Fibroblast of lung (primary cell): Measurements from ENCODE around the gene ACLY. TPM values are rescaled to one million over a fixed set of nuclear protein-coding genes. Genes with fewer than 3 reads are reported as not detected.

Source experiments
- DNase-seq, 2 donors: peaks; one replicate each; pipeline versions ENCODE4 v3.0.0 to v3.0.0-alpha.2; 2010; ENCODE audit warnings: low read depth in 2 of 2
- H2AFZ ChIP-seq: 2 replicates; pipeline ENCODE4 v1.5.1; 2012; ENCODE audit warnings: low read length, control low read depth, inconsistent platforms
- H3K27ac ChIP-seq: 2 replicates; pipeline ENCODE4 v1.5.1; 2011; ENCODE audit warnings: low read length, control low read depth; ENCODE audit not compliant: insufficient read depth
- H3K27me3 ChIP-seq: 2 replicates; pipeline ENCODE4 v1.5.1; 2011; ENCODE audit warnings: mild to moderate bottlenecking, low read length; ENCODE audit not compliant: control insufficient read depth, insufficient read depth
- H3K36me3 ChIP-seq: 2 replicates; pipeline ENCODE4 v1.5.1; 2011; ENCODE audit warnings: low read length; ENCODE audit not compliant: control insufficient read depth, insufficient read depth
- H3K4me1 ChIP-seq: 2 replicates; pipeline ENCODE4 v1.5.1; 2011; ENCODE audit warnings: low read length; ENCODE audit not compliant: control insufficient read depth, insufficient read depth; ENCODE audit errors: extremely low read depth
- H3K4me2 ChIP-seq: 2 replicates; pipeline ENCODE4 v1.5.1; 2011; ENCODE audit warnings: low read length, control low read depth; ENCODE audit not compliant: insufficient read depth; ENCODE audit errors: extremely low read depth
- H3K4me3 ChIP-seq, 4 experiments: fragments of 200-600 bp in 1 of 4; sonication (generic) in 1 of 4; replicated peaks in 1 of 4; 2 replicates each; pipeline ENCODE4 v1.5.1; 2011 to 2016; ENCODE audit warnings: low read length in 4 of 4, low read depth in 3 of 4, mild to moderate bottlenecking in 3 of 4, control low read depth in 2 of 4, inconsistent platforms in 1 of 4, mixed read lengths in 1 of 4; ENCODE audit not compliant: insufficient read depth in 1 of 4; ENCODE audit errors: control extremely low read depth in 1 of 4
- H3K79me2 ChIP-seq: 2 replicates; pipeline ENCODE4 v1.5.1; 2012; ENCODE audit warnings: mild to moderate bottlenecking, low read length, inconsistent platforms; ENCODE audit not compliant: control insufficient read depth, insufficient read depth
- H3K9ac ChIP-seq: 2 replicates; pipeline ENCODE4 v1.5.1; 2011; ENCODE audit warnings: mild to moderate bottlenecking, low read length, control low read depth; ENCODE audit not compliant: insufficient read depth
- H3K9me3 ChIP-seq: 2 replicates; pipeline ENCODE4 v1.5.1; 2012; ENCODE audit warnings: low read depth, low read length; ENCODE audit not compliant: control insufficient read depth, insufficient read depth
- H4K20me1 ChIP-seq: 2 replicates; pipeline ENCODE4 v1.5.1; 2011; ENCODE audit warnings: low read length; ENCODE audit not compliant: control insufficient read depth, insufficient read depth; ENCODE audit errors: extremely low read depth
- EZH2 ChIP-seq: IDR thresholded peaks from 2 replicates; pipeline ENCODE4 v1.5.1; 2012; ENCODE audit warnings: low read length, control low read depth, mild to moderate bottlenecking; ENCODE audit errors: missing control alignments
- polyA plus RNA-seq, 2 donors: library from polyadenylated mRNA; depleted of rRNA in 1 of 2; stranded (reverse) in 1 of 2; unstranded in 1 of 2; fragments of >200 nt; gene quantifications; 2 replicates each; pipeline ENCODE4 v1.2.1, GENCODE V29; 2011 to 2012; ENCODE audit warnings: missing spikeins in 1 of 2
- total RNA-seq: library from RNA; depleted of rRNA; stranded (reverse); fragments of >200 nt; gene quantifications from 2 replicates; pipeline ENCODE4 v1.2.1, GENCODE V29; 2014
- TF ChIP-seq, protein P1 (sequence below), 2 donors: IDR thresholded peaks in 1 of 2; conservative IDR thresholded peaks in 1 of 2; 1 replicate in 1 of 2; 2 replicates in 1 of 2; pipeline ENCODE4 v1.5.1; 2011 to 2012; ENCODE audit warnings: low read length in 2 of 2, control low read depth in 1 of 2, inconsistent platforms in 1 of 2, low read depth in 1 of 2, mild to moderate bottlenecking in 1 of 2

Gene ACLY
- total and polyA plus RNA-seq, 2 donors (not counting 1 experiment from before 2014, with no cell fraction given), result 225 to 312 TPM

DNA sequence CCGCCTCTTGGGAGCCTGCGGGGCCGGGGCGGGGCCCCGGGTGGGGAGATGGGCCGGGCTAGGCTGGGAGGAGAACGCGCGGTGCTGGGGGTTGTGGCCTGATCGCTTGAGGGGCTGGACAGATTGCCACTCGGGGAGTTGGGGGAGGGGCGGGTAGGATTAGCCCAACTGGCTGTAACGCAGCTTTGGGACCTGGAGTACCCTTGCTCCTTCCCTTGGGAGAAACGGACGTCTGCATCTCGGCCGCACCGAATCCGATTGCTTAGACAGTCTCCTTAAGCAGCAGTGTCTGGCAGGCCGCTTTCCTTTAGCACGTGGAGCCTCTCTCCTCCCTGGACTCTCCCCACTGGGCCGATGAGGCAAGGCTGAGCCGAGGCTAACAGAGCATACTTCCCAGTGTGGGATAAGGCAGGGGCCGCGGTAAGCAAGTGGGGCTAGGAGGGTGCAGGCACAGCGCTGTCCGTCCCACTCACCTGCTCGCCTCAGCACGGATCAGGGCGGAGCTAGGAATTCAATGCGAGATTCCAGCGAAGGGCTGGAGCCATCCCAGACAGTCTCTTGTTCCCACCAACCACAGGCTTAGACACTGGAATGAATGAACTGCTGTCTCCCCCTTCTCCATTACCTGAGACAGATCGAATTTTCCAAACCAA is 540 bp upstream of the ACLY start:
- no peak for DNase-seq
- Histone ChIP-seq H3K79me2 (peaks cover 44% of the 10 kb centered on the region), H3K9me3 (no peaks in the 10 kb centered on the region), H3K27ac (peak overlapping the region; percentile 51), H3K4me1 (peaks cover 23% of the 10 kb centered on the region), H3K27me3 (no peaks in the 10 kb centered on the region), H4K20me1 (no peaks in the 10 kb centered on the region), H3K4me2 (peak overlapping the region; percentile 91), H3K9ac (peak overlapping the region; percentile 20), H3K4me3 (peak overlapping the region; percentile 12 to 35 (median 20)), H2AFZ (peak overlapping the region; percentile 87), H3K36me3 (peaks cover 2% of the 10 kb centered on the region)
- TF ChIP-seq EZH2, result no peak
- TF ChIP-seq, protein P1, sequence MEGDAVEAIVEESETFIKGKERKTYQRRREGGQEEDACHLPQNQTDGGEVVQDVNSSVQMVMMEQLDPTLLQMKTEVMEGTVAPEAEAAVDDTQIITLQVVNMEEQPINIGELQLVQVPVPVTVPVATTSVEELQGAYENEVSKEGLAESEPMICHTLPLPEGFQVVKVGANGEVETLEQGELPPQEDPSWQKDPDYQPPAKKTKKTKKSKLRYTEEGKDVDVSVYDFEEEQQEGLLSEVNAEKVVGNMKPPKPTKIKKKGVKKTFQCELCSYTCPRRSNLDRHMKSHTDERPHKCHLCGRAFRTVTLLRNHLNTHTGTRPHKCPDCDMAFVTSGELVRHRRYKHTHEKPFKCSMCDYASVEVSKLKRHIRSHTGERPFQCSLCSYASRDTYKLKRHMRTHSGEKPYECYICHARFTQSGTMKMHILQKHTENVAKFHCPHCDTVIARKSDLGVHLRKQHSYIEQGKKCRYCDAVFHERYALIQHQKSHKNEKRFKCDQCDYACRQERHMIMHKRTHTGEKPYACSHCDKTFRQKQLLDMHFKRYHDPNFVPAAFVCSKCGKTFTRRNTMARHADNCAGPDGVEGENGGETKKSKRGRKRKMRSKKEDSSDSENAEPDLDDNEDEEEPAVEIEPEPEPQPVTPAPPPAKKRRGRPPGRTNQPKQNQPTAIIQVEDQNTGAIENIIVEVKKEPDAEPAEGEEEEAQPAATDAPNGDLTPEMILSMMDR (conservative IDR thresholded peaks at IDR 0.05 in 1 of 2, IDR thresholded peaks at IDR 0.05 in 1 of 2; ENCODE audit: low read depth in 1 of 2, low read length in 2 of 2), result no peak

DNA sequence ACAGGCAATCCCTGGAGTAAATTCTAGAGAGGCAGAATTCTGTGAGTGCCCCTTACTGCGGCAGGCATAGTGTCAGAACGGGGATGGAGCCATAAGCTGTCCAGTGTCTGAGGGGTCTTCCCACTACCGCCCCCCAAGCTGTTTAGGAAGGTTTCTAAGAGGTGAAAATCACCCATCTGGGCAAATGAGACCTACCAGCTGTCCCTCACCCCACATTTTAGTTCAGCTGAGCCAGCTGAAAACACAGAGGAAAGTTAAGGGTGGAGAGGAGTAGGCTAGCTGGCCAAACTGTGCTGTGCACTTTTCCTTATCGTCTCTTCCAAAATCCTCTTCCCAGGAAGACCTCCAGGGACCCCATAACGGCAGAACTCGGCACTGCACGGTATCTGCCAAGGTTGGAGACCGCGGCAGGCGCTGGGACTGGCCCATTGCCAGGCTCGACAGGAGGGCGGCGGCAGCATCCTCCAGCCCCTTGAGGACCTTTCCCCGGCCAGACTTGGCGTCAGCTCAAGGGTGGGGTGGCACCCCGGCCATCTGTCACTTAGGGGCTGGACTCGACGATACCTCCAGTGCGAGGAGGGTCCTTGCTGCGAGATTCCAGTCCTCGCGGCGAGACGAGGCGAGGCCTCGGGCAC is 955 bp downstream of the ACLY start:
- H3K4me2 ChIP-seq, result peak overlapping the region; percentile 79
- H3K79me2 ChIP-seq, result peaks cover 59% of the 10 kb centered on the region
- no peaks in the 10 kb centered on the region for H3K27me3 ChIP-seq
- peak; percentile 37 to 38 for DNase-seq
- H3K9me3 ChIP-seq, result no peaks in the 10 kb centered on the region
- no peaks in the 10 kb centered on the region for H4K20me1 ChIP-seq
- peak overlapping the region; percentile 90 for H3K27ac ChIP-seq
- TF ChIP-seq, protein P1 (conservative IDR thresholded peaks at IDR 0.05 in 1 of 2, IDR thresholded peaks at IDR 0.05 in 1 of 2; ENCODE audit: low read depth in 1 of 2, low read length in 2 of 2), result no peak
- no peak for TF ChIP-seq EZH2
- peaks cover 33% of the 10 kb centered on the region for H3K4me1 ChIP-seq
- H3K4me3 ChIP-seq, result peak overlapping the region; percentile 74 to 95 (median 84)
- no peak overlapping the region for H2AFZ ChIP-seq
- peaks cover 10% of the 10 kb centered on the region for H3K36me3 ChIP-seq
- H3K9ac ChIP-seq, result peak overlapping the region; percentile 89

GRCh38 chr17:41917192-41917591 is 1.6 kb downstream of the ACLY start:
- peak; percentile 61 to 79 for DNase-seq
- peak overlapping the region; percentile 1 for H3K9ac ChIP-seq

More at GRCh38 chr17:41917192-41917591, 1.6 kb downstream of the ACLY start:
- Histone ChIP-seq H3K27ac (peak overlapping the region; percentile 90), H2AFZ (no peak overlapping the region), H3K4me2 (peak overlapping the region; percentile 79), H3K4me1 (peaks cover 39% of the 10 kb centered on the region), H3K4me3 (peak overlapping the region; percentile 74 to 95 (median 84)), H3K9me3 (no peaks in the 10 kb centered on the region), H3K79me2 (peaks cover 65% of the 10 kb centered on the region), H3K27me3 (no peaks in the 10 kb centered on the region), H3K36me3 (peaks cover 15% of the 10 kb centered on the region), H4K20me1 (no peaks in the 10 kb centered on the region)
- TF ChIP-seq, protein P1 (conservative IDR thresholded peaks at IDR 0.05 in 1 of 2, IDR thresholded peaks at IDR 0.05 in 1 of 2; ENCODE audit: low read depth in 1 of 2, low read length in 2 of 2), result no peak
- no peak for TF ChIP-seq EZH2
